Smooth muscle cell (in vitro differentiated cells): ENCODE data around the gene NXPE3. TPM values are rescaled to one million over a fixed set of nuclear protein-coding genes. Genes with fewer than 3 reads are reported as not detected.

ENCODE experiments used
- DNase-seq: peaks from one replicate; lab custom pipeline; 2025; ENCODE audit not compliant: unreplicated experiment; lab: John Stamatoyannopoulos, UW
- H2AFZ ChIP-seq: fragments of 200-600 bp; sonication (generic); 2 replicates; pipeline ENCODE4 v1.6.0; 2016; ENCODE audit warnings: antibody characterized with exemption, low read depth, mild to moderate bottlenecking
- H3F3A ChIP-seq: fragments of 200-600 bp; sonication (generic); 2 replicates; pipeline ENCODE4 v1.6.0; 2017; ENCODE audit warnings: antibody characterized with exemption, low read depth
- H3K27ac ChIP-seq: fragments of 200-600 bp; sonication (generic); 2 replicates; pipeline ENCODE4 v1.5.1; 2016; ENCODE audit warnings: low read depth, mild to moderate bottlenecking
- H3K27me3 ChIP-seq: fragments of 200-600 bp; sonication (generic); 2 replicates; pipeline ENCODE4 v1.6.1; 2016; ENCODE audit warnings: low read depth, mild to moderate bottlenecking
- H3K36me3 ChIP-seq: fragments of 200-600 bp; sonication (generic); 2 replicates; pipeline ENCODE4 v1.5.1; 2016; ENCODE audit warnings: low read depth
- H3K4me1 ChIP-seq: fragments of 200-600 bp; sonication (generic); 2 replicates; pipeline ENCODE4 v1.5.1; 2016; ENCODE audit warnings: low read depth
- H3K4me2 ChIP-seq: fragments of 200-600 bp; sonication (generic); 2 replicates; pipeline ENCODE4 v1.6.0; 2016; ENCODE audit warnings: mild to moderate bottlenecking
- H3K4me3 ChIP-seq: fragments of 200-600 bp; sonication (generic); 2 replicates; pipeline ENCODE4 v1.5.1; 2016; ENCODE audit warnings: mild to moderate bottlenecking
- H3K79me2 ChIP-seq: fragments of 200-600 bp; sonication (generic); 2 replicates; pipeline ENCODE4 v1.6.0; 2016; ENCODE audit warnings: low read depth, mild to moderate bottlenecking
- H3K9ac ChIP-seq: fragments of 200-600 bp; sonication (generic); 2 replicates; pipeline ENCODE4 v1.6.0; 2016; ENCODE audit warnings: low read depth
- H3K9me3 ChIP-seq: fragments of 200-600 bp; sonication (generic); replicated peaks from 2 replicates; pipeline ENCODE4 v1.5.1; 2016; ENCODE audit warnings: low read depth
- H4K20me1 ChIP-seq: fragments of 200-600 bp; sonication (generic); 2 replicates; pipeline ENCODE4 v1.6.0; 2016; ENCODE audit warnings: low read depth
- CTCF ChIP-seq: fragments of 200-600 bp; sonication (generic); IDR thresholded peaks from 2 replicates; pipeline ENCODE4 v1.5.1; 2017; ENCODE audit warnings: borderline replicate concordance, mild to moderate bottlenecking, antibody characterized with exemption; ENCODE audit not compliant: insufficient read depth, poor library complexity, severe bottlenecking
- WGBS: methylation state at CpG from one replicate; pipeline ENCODE4 v1.1.7; 2016; ENCODE audit warnings: low lambda C conversion rate; 5-methylcytosine and 5-hydroxymethylcytosine counted together
- polyA plus RNA-seq: library from polyadenylated mRNA; unstranded; fragments of >200 nt; fragmentation: Nextera tagmentation; extraction: Ambion mirVana; gene quantifications from 2 replicates; pipeline ENCODE4 v1.2.1, GENCODE V29; 2016
- total RNA-seq: library from RNA; depleted of rRNA; stranded (reverse); fragments of >200 nt; gene quantifications from 2 replicates; pipeline ENCODE4 v1.2.3, GENCODE V29; 2014

NXPE3 gene
- total and polyA plus RNA-seq, 2 experiments from 2014 or later, result 7.0 to 8.6 TPM

- Histone ChIP-seq H3K4me1 (peaks cover 14% of the 10 kb centered on the region), H3K9ac (peak overlapping the region; percentile 99), H3K36me3 (peaks cover 27% of the 10 kb centered on the region), H3K27me3 (no peaks in the 10 kb centered on the region), H3K27ac (peak overlapping the region; percentile 90), H3K4me2 (peak overlapping the region; percentile 88), H3F3A (peaks cover 54% of the 10 kb centered on the region), H2AFZ (no peak overlapping the region), H3K79me2 (peaks cover 63% of the 10 kb centered on the region), H4K20me1 (peaks cover 54% of the 10 kb centered on the region), H3K4me3 (peak overlapping the region; percentile 96), H3K9me3 (no peaks in the 10 kb centered on the region)
- no peak for DNase-seq
- TF ChIP-seq CTCF, result no peak
- WGBS, result 1% methylated on average over 49 of the region's 67 CpGs
Measured at GRCh38 chr3:101849714-101850245, 70.8 kb downstream of the NXPE3 start.

- no peak for DNase-seq
- Histone ChIP-seq H3K36me3 (peaks cover 31% of the 10 kb centered on the region), H3K4me2 (peak overlapping the region; percentile 88), H3F3A (peaks cover 58% of the 10 kb centered on the region), H4K20me1 (peaks cover 61% of the 10 kb centered on the region), H3K9me3 (no peaks in the 10 kb centered on the region), H3K79me2 (peaks cover 69% of the 10 kb centered on the region), H3K4me3 (peak overlapping the region; percentile 96), H3K9ac (peak overlapping the region; percentile 99), H3K27me3 (no peaks in the 10 kb centered on the region), H3K27ac (peak overlapping the region; percentile 90), H3K4me1 (peaks cover 14% of the 10 kb centered on the region), H2AFZ (no peak overlapping the region)
- 1% methylated on average over 19 of the region's 19 CpGs for WGBS
- TF ChIP-seq CTCF, result no peak
Measured at GRCh38 chr3:101850246-101851051, 71.4 kb downstream of the NXPE3 start.

GRCh38 chr3:101851072-101851770 is 72.2 kb downstream of the NXPE3 start:
- Histone ChIP-seq H3K9me3 (no peaks in the 10 kb centered on the region), H3K9ac (peak overlapping the region; percentile 99), H3K36me3 (peaks cover 32% of the 10 kb centered on the region), H3K27ac (peak overlapping the region; percentile 90), H3K79me2 (peaks cover 67% of the 10 kb centered on the region), H3K27me3 (no peaks in the 10 kb centered on the region), H3F3A (peaks cover 60% of the 10 kb centered on the region), H3K4me1 (peaks cover 14% of the 10 kb centered on the region), H2AFZ (no peak overlapping the region), H4K20me1 (peaks cover 69% of the 10 kb centered on the region), H3K4me3 (peak overlapping the region; percentile 96), H3K4me2 (peak overlapping the region; percentile 88)
- no peak for DNase-seq
- WGBS, result 58% methylated on average over 5 of the region's 5 CpGs
- TF ChIP-seq CTCF, result no peak
